A549 (cell line): ENCODE data around the gene CENPF.
A peak's percentile ranks its signal among the peaks of the same experiment; 100 is the strongest.

ENCODE experiments used
- ESRRA ChIP-seq: fragments of 150-350 bp; IDR thresholded peaks from 2 replicates; pipeline ENCODE4 v1.6.1; 2014; ENCODE audit warnings: mild to moderate bottlenecking, low read length, borderline replicate concordance
- JUN ChIP-seq, 2 experiments: fragments of >200 bp; sonication (Bioruptor Twin); formaldehyde crosslinking; IDR thresholded peaks; 2 replicates in 1 of 2; 3 replicates in 1 of 2; pipeline ENCODE4 v1.6.1; 2016 to 2017
- KDM5A ChIP-seq: fragments of 200-600 bp; sonication (generic); IDR thresholded peaks from 2 replicates; pipeline ENCODE4 v1.6.1; 2016; ENCODE audit warnings: antibody characterized with exemption, mild to moderate bottlenecking
- RCOR1 ChIP-seq: fragments of 150-350 bp; IDR thresholded peaks from 2 replicates; pipeline ENCODE4 v1.6.1; 2014; ENCODE audit warnings: antibody characterized with exemption, low read length, low read depth
- ZC3H11A ChIP-seq: fragments of 450-650 bp; IDR thresholded peaks from 2 replicates; pipeline ENCODE4 v1.6.1; 2014; ENCODE audit warnings: antibody characterized with exemption, mild to moderate bottlenecking
- TF ChIP-seq, protein P1 (sequence below): fragments of >200 bp; sonication (Bioruptor Twin); formaldehyde crosslinking; IDR thresholded peaks from 3 replicates; pipeline ENCODE4 v1.5.1; 2016
- TF ChIP-seq, protein P2 (sequence below): IDR thresholded peaks from 2 replicates; pipeline ENCODE4 v1.6.1; 2012

DNA sequence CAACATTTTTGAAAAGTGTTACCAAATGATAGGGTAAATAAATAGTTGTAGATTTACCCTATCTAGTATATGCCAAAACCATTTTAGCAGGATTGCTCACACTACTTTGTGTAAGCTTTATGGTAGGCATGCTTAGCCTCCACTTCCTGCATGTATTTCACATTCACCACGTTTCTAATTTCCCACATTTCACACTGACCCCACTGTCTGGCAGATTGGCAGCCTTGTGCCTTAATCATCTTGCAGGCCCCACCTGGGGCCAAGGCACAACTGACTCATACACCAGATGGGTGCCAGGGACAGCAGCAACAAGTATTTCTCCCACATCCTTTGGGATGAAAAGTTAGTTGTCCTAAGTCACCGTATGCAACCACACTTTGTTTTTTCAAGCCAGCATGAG is 21.2 kb upstream of the CENPF start:
- TF ChIP-seq, protein P1, sequence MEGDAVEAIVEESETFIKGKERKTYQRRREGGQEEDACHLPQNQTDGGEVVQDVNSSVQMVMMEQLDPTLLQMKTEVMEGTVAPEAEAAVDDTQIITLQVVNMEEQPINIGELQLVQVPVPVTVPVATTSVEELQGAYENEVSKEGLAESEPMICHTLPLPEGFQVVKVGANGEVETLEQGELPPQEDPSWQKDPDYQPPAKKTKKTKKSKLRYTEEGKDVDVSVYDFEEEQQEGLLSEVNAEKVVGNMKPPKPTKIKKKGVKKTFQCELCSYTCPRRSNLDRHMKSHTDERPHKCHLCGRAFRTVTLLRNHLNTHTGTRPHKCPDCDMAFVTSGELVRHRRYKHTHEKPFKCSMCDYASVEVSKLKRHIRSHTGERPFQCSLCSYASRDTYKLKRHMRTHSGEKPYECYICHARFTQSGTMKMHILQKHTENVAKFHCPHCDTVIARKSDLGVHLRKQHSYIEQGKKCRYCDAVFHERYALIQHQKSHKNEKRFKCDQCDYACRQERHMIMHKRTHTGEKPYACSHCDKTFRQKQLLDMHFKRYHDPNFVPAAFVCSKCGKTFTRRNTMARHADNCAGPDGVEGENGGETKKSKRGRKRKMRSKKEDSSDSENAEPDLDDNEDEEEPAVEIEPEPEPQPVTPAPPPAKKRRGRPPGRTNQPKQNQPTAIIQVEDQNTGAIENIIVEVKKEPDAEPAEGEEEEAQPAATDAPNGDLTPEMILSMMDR = no peak
- TF ChIP-seq ESRRA (no peak), ZC3H11A (no peak), KDM5A (no peak), RCOR1 (no peak), JUN (IDR thresholded peaks at IDR 0.05) (no peak)
- TF ChIP-seq, protein P2, sequence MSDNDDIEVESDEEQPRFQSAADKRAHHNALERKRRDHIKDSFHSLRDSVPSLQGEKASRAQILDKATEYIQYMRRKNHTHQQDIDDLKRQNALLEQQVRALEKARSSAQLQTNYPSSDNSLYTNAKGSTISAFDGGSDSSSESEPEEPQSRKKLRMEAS = peak; percentile 85
